Measurements from ENCODE around the gene CLASP1. TPM values are rescaled to one million over a fixed set of nuclear protein-coding genes. Genes with fewer than 3 reads are reported as not detected.

Gene CLASP1
- total and polyA plus RNA-seq, 11 donors, result 16.0 to 84.5 (median 60.2) TPM

DNA sequence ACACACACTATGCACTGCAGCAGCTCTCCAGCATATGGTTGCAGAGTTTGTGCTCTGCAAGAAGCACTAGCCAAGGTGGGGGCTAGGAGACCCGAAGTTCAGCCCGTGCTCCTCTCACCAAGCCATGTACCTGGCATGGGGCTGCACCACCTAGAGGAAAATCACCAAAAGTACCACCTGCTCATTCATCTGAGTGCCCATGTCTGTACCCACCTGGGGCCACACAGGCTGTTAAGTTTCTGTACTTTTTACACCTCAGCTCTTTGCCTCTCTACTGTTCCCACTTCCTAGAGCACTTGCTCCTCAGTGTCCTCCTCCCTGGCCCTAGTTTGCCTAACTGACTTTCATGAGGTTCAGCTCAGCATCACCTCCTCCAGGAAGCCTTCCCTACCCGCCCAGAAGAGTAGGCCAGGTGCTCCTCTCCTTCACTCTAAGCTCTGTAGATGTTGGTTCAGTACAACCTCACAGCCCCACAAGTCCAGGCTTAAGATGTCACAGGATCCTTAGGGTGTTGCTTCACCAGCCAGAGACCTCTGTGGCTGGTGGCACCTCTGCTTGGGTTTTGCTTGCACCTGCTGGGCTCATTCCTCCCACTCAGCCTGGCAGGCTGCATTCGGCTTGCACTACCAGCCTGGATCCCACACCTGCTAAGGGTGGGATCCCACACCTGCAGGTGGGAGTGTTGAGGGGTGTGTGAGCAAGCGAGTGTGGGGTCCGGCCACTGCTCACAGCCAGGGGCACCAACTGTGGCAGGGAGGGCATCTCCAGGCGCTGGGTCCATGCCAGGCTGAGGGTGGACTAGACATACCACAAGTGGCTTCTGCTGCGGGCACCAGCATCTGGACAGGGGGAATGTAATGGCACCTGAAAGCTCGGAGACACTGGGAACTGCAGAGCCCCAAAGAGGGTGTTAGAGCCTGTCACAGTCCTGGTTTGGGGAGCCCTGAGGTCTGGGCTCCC is 354.1 kb downstream of the CLASP1 start:
- Histone ChIP-seq H3K27me3 (no peaks in the 10 kb centered on the region), H3K36me3 (no peaks in the 10 kb centered on the region), H3K4me1 (no peaks in the 10 kb centered on the region), H3K9me3 (no peaks in the 10 kb centered on the region), H3K27ac (no peak overlapping the region), H3K4me3 (no peak overlapping the region)
- intact Hi-C loops (cut with DNase I), result loop anchor here in 2 of 10 donors (10.0 kb wide), 2 partner anchors 170 to 200 kb away; no protein-coding TSS in a partner anchor
- WGBS, 4 donors, result 77 to 85% (median 82%) methylated on average over 5 to 9 of the region's 9 CpGs
- no peak for DNase-seq
- TF ChIP-seq POLR2A (IDR thresholded peaks at IDR 0.05), result no peak
- TF ChIP-seq, protein P1, sequence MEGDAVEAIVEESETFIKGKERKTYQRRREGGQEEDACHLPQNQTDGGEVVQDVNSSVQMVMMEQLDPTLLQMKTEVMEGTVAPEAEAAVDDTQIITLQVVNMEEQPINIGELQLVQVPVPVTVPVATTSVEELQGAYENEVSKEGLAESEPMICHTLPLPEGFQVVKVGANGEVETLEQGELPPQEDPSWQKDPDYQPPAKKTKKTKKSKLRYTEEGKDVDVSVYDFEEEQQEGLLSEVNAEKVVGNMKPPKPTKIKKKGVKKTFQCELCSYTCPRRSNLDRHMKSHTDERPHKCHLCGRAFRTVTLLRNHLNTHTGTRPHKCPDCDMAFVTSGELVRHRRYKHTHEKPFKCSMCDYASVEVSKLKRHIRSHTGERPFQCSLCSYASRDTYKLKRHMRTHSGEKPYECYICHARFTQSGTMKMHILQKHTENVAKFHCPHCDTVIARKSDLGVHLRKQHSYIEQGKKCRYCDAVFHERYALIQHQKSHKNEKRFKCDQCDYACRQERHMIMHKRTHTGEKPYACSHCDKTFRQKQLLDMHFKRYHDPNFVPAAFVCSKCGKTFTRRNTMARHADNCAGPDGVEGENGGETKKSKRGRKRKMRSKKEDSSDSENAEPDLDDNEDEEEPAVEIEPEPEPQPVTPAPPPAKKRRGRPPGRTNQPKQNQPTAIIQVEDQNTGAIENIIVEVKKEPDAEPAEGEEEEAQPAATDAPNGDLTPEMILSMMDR (IDR thresholded peaks at IDR 0.05), result no peak
- ATAC-seq, result no peak

GRCh38 chr2:121293450-121294325 is 355.6 kb downstream of the CLASP1 start:
- TF ChIP-seq, protein P1 (IDR thresholded peaks at IDR 0.05), result no peak
- TF ChIP-seq POLR2A (IDR thresholded peaks at IDR 0.05), result no peak
- Histone ChIP-seq H3K27me3 (no peaks in the 10 kb centered on the region), H3K27ac (no peak overlapping the region), H3K4me1 (no peaks in the 10 kb centered on the region), H3K4me3 (no peak overlapping the region), H3K36me3 (no peaks in the 10 kb centered on the region), H3K9me3 (no peaks in the 10 kb centered on the region)
- 58 to 66% (median 64%) methylated on average over 14 of the region's 14 CpGs for WGBS, 4 donors
- ATAC-seq (peak; percentile 49 to 75 (median 66)), DNase-seq (peak in 3 of 5 donors; percentile 18 to 61 (median 31))
- intact Hi-C loops (cut with DNase I), result loop anchor here in 2 of 10 donors (10.0 kb wide), 2 partner anchors 169 to 199 kb away; no protein-coding TSS in a partner anchor

DNA sequence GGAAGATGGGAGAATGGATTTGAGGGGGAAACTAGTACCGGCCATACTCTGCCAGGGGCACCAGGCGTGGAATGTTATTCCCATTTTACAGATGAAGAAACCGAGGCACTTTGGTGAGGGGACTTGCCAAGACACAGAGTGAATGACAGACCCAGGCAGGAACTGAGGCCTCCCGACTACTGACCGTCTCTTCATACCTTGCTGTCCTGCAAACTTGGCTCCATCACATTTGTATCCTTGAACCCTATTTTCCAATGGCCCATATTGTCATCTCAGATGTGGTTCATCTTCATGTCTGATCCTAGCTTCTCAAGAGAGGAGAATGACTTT is 358.0 kb downstream of the CLASP1 start:
- Histone ChIP-seq H3K4me1 (peaks cover 0 to 11% (median 0%) of the 10 kb centered on the region in 12 donors), H3K4me3 (no peak overlapping the region), H3K9me3 (no peaks in the 10 kb centered on the region), H3K36me3 (no peaks in the 10 kb centered on the region), H3K27me3 (peaks cover 0 to 2% (median 0%) of the 10 kb centered on the region in 9 donors), H3K27ac (no peak overlapping the region)
- intact Hi-C loops (cut with DNase I), result loop anchor here in 2 of 10 donors (10.0 kb wide), 2 partner anchors 166 to 196 kb away; no protein-coding TSS in a partner anchor
- ATAC-seq (no peak), DNase-seq (no peak)
- TF ChIP-seq, protein P1 (IDR thresholded peaks at IDR 0.05), result no peak
- no peak for TF ChIP-seq POLR2A (IDR thresholded peaks at IDR 0.05)
- WGBS, 4 donors, result 91 to 95% (median 93%) methylated on average over 5 of the region's 5 CpGs

All from heart left ventricle (tissue), 16 donors.